OCI-LY1 (cell line): ENCODE measurements around the gene KREMEN1.

ENCODE experiments used
- H2AFZ ChIP-seq: fragments of 200-600 bp; sonication (generic), shearing (Covaris generic); 2 replicates; pipeline ENCODE4 v1.6.0; 2014; ENCODE audit warnings: antibody characterized with exemption, mild to moderate bottlenecking, low read length
- H3F3A ChIP-seq: fragments of 200-600 bp; sonication (generic), shearing (Covaris generic); 2 replicates; pipeline ENCODE4 v1.6.0; 2014; ENCODE audit warnings: mild to moderate bottlenecking, antibody characterized with exemption, low read length, moderate library complexity; ENCODE audit not compliant: insufficient read depth
- H3K27ac ChIP-seq: fragments of 200-600 bp; sonication (generic); 2 replicates; pipeline ENCODE4 v1.5.1; 2014; ENCODE audit warnings: low read length, mixed run types, mild to moderate bottlenecking, low read depth; ENCODE audit not compliant: poor library complexity, severe bottlenecking
- H3K27me3 ChIP-seq: fragments of 200-600 bp; sonication (generic); 2 replicates; pipeline ENCODE4 v1.6.0; 2014; ENCODE audit warnings: antibody characterized with exemption, mild to moderate bottlenecking, low read length, moderate library complexity; ENCODE audit not compliant: insufficient read depth
- H3K36me3 ChIP-seq: fragments of 200-600 bp; sonication (generic); 2 replicates; pipeline ENCODE4 v1.6.1; 2014; ENCODE audit warnings: mild to moderate bottlenecking, antibody characterized with exemption, low read length, moderate library complexity, mixed read lengths; ENCODE audit not compliant: insufficient read depth
- H3K4me1 ChIP-seq: fragments of 200-600 bp; sonication (generic); 2 replicates; pipeline ENCODE4 v1.5.1; 2014; ENCODE audit warnings: mild to moderate bottlenecking, low read length, moderate library complexity; ENCODE audit not compliant: insufficient read depth, severe bottlenecking
- H3K4me2 ChIP-seq: fragments of 200-600 bp; sonication (generic), shearing (Covaris generic); 2 replicates; pipeline ENCODE4 v1.6.1; 2014; ENCODE audit warnings: low read length
- H3K4me3 ChIP-seq: fragments of 200-600 bp; sonication (generic); 2 replicates; pipeline ENCODE4 v1.5.1; 2014; ENCODE audit warnings: low read length, low read depth, mild to moderate bottlenecking, mixed read lengths; ENCODE audit not compliant: poor library complexity, severe bottlenecking
- H3K79me2 ChIP-seq: fragments of 200-600 bp; shearing (Covaris generic); 2 replicates; pipeline ENCODE4 v1.6.1; 2016; ENCODE audit warnings: mixed run types, low read length, mixed read lengths; ENCODE audit not compliant: insufficient read depth
- H3K9ac ChIP-seq: fragments of 200-600 bp; sonication (generic), shearing (Covaris generic); 2 replicates; pipeline ENCODE4 v1.6.1; 2014; ENCODE audit warnings: mild to moderate bottlenecking, low read length, mixed read lengths
- H3K9me2 ChIP-seq: fragments of 200-600 bp; sonication (generic), shearing (Covaris generic); 2 replicates; pipeline ENCODE4 v1.6.1; 2014; ENCODE audit warnings: low read depth, mild to moderate bottlenecking, low read length, mixed read lengths
- H3K9me3 ChIP-seq: fragments of 200-600 bp; shearing (Covaris generic); 2 replicates; pipeline ENCODE4 v1.6.1; 2014; ENCODE audit warnings: low read length, mixed read lengths
- H4K20me1 ChIP-seq: fragments of 200-600 bp; sonication (generic), shearing (Covaris generic); 2 replicates; pipeline ENCODE4 v1.6.0; 2016; ENCODE audit warnings: mild to moderate bottlenecking, low read length; ENCODE audit not compliant: insufficient read depth
- CTCF ChIP-seq: fragments of 200-600 bp; sonication (generic), shearing (Covaris generic); IDR thresholded peaks from 2 replicates; pipeline ENCODE4 v1.5.1; 2017; ENCODE audit warnings: mild to moderate bottlenecking, antibody characterized with exemption, low read length, moderate library complexity, mixed read lengths
- EZH2 ChIP-seq: fragments of 200-600 bp; sonication (generic), shearing (Covaris generic); IDR thresholded peaks from 2 replicates; pipeline ENCODE4 v1.8.0; 2017; ENCODE audit warnings: borderline replicate concordance, mixed run types, mild to moderate bottlenecking, antibody characterized with exemption, low read length, moderate library complexity, mixed read lengths

Gene KREMEN1

GRCh38 chr22:29212743-29213142 lies 139.9 kb downstream of the KREMEN1 start:
- Histone ChIP-seq H3K4me3 (no peak overlapping the region), H3K4me2 (no peak overlapping the region), H3K9ac (no peak overlapping the region), H3K36me3 (no peaks in the 10 kb centered on the region), H3K79me2 (no peaks in the 10 kb centered on the region), H4K20me1 (no peaks in the 10 kb centered on the region), H3K9me2 (no peaks in the 10 kb centered on the region), H3K27ac (no peak overlapping the region), H3K27me3 (peaks cover 19% of the 10 kb centered on the region), H3K4me1 (no peaks in the 10 kb centered on the region), H2AFZ (no peak overlapping the region), H3F3A (no peaks in the 10 kb centered on the region), H3K9me3 (no peaks in the 10 kb centered on the region)
- no peak for TF ChIP-seq EZH2
- TF ChIP-seq CTCF, result no peak

GRCh38 chr22:29213493-29213892 lies 140.7 kb downstream of the KREMEN1 start:
- no peaks in the 10 kb centered on the region for H3K9me3 ChIP-seq
- no peak overlapping the region for H3K9ac ChIP-seq
- no peaks in the 10 kb centered on the region for H4K20me1 ChIP-seq
- no peak overlapping the region for H3K27ac ChIP-seq
- H3K9me2 ChIP-seq, result no peaks in the 10 kb centered on the region
- no peaks in the 10 kb centered on the region for H3F3A ChIP-seq
- no peaks in the 10 kb centered on the region for H3K36me3 ChIP-seq
- H3K27me3 ChIP-seq, result peaks cover 19% of the 10 kb centered on the region
- no peak overlapping the region for H3K4me2 ChIP-seq
- H2AFZ ChIP-seq, result no peak overlapping the region
- TF ChIP-seq EZH2, result no peak
- TF ChIP-seq CTCF, result no peak
- no peaks in the 10 kb centered on the region for H3K79me2 ChIP-seq
- no peaks in the 10 kb centered on the region for H3K4me1 ChIP-seq
- H3K4me3 ChIP-seq, result no peak overlapping the region

GRCh38 chr22:29214232-29214631 lies 141.4 kb downstream of the KREMEN1 start:
- Histone ChIP-seq H3K9me3 (no peaks in the 10 kb centered on the region), H3K4me1 (no peaks in the 10 kb centered on the region), H3K36me3 (no peaks in the 10 kb centered on the region), H4K20me1 (no peaks in the 10 kb centered on the region), H3K4me3 (no peak overlapping the region), H3K9me2 (no peaks in the 10 kb centered on the region), H2AFZ (no peak overlapping the region), H3K27ac (no peak overlapping the region), H3K9ac (no peak overlapping the region), H3K4me2 (no peak overlapping the region), H3F3A (no peaks in the 10 kb centered on the region), H3K79me2 (no peaks in the 10 kb centered on the region), H3K27me3 (peaks cover 19% of the 10 kb centered on the region)
- no peak for TF ChIP-seq EZH2

GRCh38 chr22:29215012-29215860 lies 142.4 kb downstream of the KREMEN1 start:
- no peaks in the 10 kb centered on the region for H3F3A ChIP-seq
- no peaks in the 10 kb centered on the region for H3K79me2 ChIP-seq
- H3K4me1 ChIP-seq, result no peaks in the 10 kb centered on the region
- H3K9me3 ChIP-seq, result no peaks in the 10 kb centered on the region
- peaks cover 19% of the 10 kb centered on the region for H3K27me3 ChIP-seq
- no peak overlapping the region for H2AFZ ChIP-seq
- H3K27ac ChIP-seq, result no peak overlapping the region
- no peak overlapping the region for H3K4me2 ChIP-seq
- no peaks in the 10 kb centered on the region for H4K20me1 ChIP-seq
- H3K36me3 ChIP-seq, result no peaks in the 10 kb centered on the region
- TF ChIP-seq CTCF (no peak), EZH2 (no peak)
- no peaks in the 10 kb centered on the region for H3K9me2 ChIP-seq
- H3K4me3 ChIP-seq, result no peak overlapping the region
- no peak overlapping the region for H3K9ac ChIP-seq
